Measurements from ENCODE around the gene ZNRD2.
A peak's percentile ranks its signal among the peaks of the same experiment; 100 is the strongest.

The ZNRD2 gene

DNA sequence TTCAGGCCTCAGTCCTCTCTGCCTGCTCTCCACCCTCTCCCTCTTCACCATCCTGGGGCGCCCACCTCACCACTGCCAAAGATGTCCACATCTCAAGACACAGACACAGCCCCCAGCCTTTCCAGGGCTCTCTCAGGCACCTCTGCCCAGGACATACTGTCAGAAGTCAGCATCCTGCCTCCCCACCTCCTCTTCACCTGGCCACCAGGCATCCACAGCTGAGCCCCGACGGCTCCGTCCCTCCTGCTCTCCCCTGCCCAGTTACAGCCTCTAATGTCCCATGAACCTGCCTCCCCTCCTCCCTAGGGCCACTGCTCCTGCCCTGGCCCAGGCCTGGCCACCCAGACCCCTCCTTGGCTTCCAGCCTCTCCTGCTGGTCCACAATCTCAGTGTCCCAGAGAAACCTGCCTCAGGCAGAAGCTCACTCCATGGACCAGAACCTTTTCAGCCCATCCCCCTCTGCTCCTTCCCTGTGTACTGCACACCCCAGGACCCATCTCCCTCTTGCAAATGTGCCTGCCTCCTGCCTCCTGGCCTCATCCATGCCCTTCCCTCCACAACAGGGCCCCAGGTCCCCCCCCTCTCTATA, 15.3 kb upstream of the ZNRD2 start:
- no peak overlapping the region for H3K4me3 ChIP-seq (ENCODE audit: low read depth, low read length)
- TF ChIP-seq CTCF (IDR thresholded peaks at IDR 0.05; ENCODE audit: low read depth, low read length) (no peak), MYC (IDR thresholded peaks at IDR 0.05; ENCODE audit: low read depth, low read length) (no peak), POLR2A (IDR thresholded peaks at IDR 0.05; ENCODE audit: extremely low read depth, insufficient read length) (no peak)
- TF ChIP-seq, protein P1, sequence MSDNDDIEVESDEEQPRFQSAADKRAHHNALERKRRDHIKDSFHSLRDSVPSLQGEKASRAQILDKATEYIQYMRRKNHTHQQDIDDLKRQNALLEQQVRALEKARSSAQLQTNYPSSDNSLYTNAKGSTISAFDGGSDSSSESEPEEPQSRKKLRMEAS (IDR thresholded peaks at IDR 0.05; ENCODE audit: low read depth, low read length), result no peak
- no peak for DNase-seq (ENCODE audit: low read depth)

- peak; percentile 69 for DNase-seq (ENCODE audit: low read depth)
- TF ChIP-seq CTCF (IDR thresholded peaks at IDR 0.05; ENCODE audit: low read depth, low read length), result no peak
- TF ChIP-seq, protein P1 (IDR thresholded peaks at IDR 0.05; ENCODE audit: low read depth, low read length), result no peak
- no peak for TF ChIP-seq MYC (IDR thresholded peaks at IDR 0.05; ENCODE audit: low read depth, low read length)
- no peak for TF ChIP-seq POLR2A (IDR thresholded peaks at IDR 0.05; ENCODE audit: extremely low read depth, insufficient read length)
- H3K4me3 ChIP-seq (ENCODE audit: low read depth, low read length), result no peak overlapping the region
Measured at GRCh38 chr11:65555693-65556231, 14.5 kb upstream of the ZNRD2 start.

DNA sequence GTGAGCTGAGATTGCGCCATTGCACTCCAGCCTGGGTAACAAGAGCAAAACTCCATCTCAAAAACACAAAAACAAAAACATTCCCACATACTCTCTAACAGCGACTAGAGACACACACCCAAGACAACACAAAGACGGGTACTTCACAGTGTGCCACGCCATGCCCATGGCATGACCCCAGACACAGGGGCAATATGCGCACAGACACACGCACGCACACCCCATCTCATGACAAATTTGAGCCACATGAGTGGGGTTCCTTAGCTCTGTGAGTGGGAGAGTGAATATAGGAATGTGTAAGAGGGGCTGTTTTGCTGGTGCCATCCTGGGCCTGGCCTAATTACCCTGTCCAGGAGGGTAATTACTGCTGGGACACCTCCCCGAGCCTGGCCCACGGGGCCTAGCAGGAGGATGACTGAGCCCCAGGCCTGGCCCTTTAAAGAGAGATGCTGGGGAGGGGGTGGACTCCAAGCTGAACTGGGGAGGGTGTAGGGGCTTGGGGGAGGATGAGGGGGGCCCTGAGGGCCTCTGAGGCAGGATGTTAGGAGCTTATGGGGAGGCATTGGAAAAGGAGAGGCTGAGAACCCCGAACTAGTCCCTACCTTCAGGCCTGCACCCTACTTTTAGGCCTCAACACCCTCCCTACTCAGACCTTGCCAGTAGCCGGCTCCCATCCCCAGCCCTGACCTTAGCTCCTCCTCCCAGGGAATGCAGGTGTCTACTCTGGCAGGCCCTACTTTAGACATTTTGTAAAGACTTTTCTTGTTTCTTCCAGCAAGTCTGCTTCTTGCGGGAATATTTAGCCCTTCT, 13.6 kb upstream of the ZNRD2 start:
- TF ChIP-seq MYC (IDR thresholded peaks at IDR 0.05; ENCODE audit: low read depth, low read length), result no peak
- H3K4me3 ChIP-seq (ENCODE audit: low read depth, low read length), result no peak overlapping the region
- no peak for DNase-seq (ENCODE audit: low read depth)

GRCh38 chr11:65557280-65558001, 12.8 kb upstream of the ZNRD2 start:
- no peak for DNase-seq (ENCODE audit: low read depth)
- H3K4me3 ChIP-seq (ENCODE audit: low read depth, low read length), result no peak overlapping the region
- no peak for TF ChIP-seq CTCF (IDR thresholded peaks at IDR 0.05; ENCODE audit: low read depth, low read length)
- TF ChIP-seq, protein P1 (IDR thresholded peaks at IDR 0.05; ENCODE audit: low read depth, low read length), result no peak
- no peak for TF ChIP-seq MYC (IDR thresholded peaks at IDR 0.05; ENCODE audit: low read depth, low read length)
- no peak for TF ChIP-seq POLR2A (IDR thresholded peaks at IDR 0.05; ENCODE audit: extremely low read depth, insufficient read length)

GRCh38 chr11:65558002-65558929, 12.0 kb upstream of the ZNRD2 start, which contains the start of gene LTBP3:
LTBP3 (minus strand) TSS chr11:65558359; CDS start chr11:65557959, 400 bp downstream.
- H3K4me3 ChIP-seq (ENCODE audit: low read depth, low read length), result no peak within 1 kb of the TSS
- peak; percentile 69 for DNase-seq (ENCODE audit: low read depth)

More at GRCh38 chr11:65558002-65558929, 12.0 kb upstream of the ZNRD2 start, which contains the start of gene LTBP3:
- TF ChIP-seq POLR2A (IDR thresholded peaks at IDR 0.05; ENCODE audit: extremely low read depth, insufficient read length) (no peak), CTCF (IDR thresholded peaks at IDR 0.05; ENCODE audit: low read depth, low read length) (no peak), MYC (IDR thresholded peaks at IDR 0.05; ENCODE audit: low read depth, low read length) (no peak)
- TF ChIP-seq, protein P1 (IDR thresholded peaks at IDR 0.05; ENCODE audit: low read depth, low read length), result no peak

Measured in NB4 (cell line).